H1 (cell line): ENCODE data around the gene AKIRIN1. TPM values are rescaled to one million over a fixed set of nuclear protein-coding genes. Genes with fewer than 3 reads are reported as not detected.

Experiments
- EP300 ChIP-seq, 2 experiments: IDR thresholded peaks; 1 replicate in 1 of 2; 2 replicates in 1 of 2; pipeline ENCODE4 v1.6.1; 2011 to 2012; ENCODE audit warnings: low read depth in 2 of 2, low read length in 2 of 2, mild to moderate bottlenecking in 2 of 2, borderline replicate concordance in 1 of 2, inconsistent platforms in 1 of 2, moderate library complexity in 1 of 2
- NRF1 ChIP-seq: IDR thresholded peaks from 2 replicates; pipeline ENCODE4 v1.6.1; 2011; ENCODE audit warnings: mild to moderate bottlenecking, low read depth, low read length, improper control_type of control experiment
- SIRT6 ChIP-seq: IDR thresholded peaks from one replicate; pipeline ENCODE4 v1.7.1; 2012; ENCODE audit warnings: low read length, inconsistent platforms
- ZNF274 ChIP-seq: IDR thresholded peaks from 2 replicates; pipeline ENCODE4 v1.7.0; 2012; ENCODE audit warnings: low read length, borderline replicate concordance; ENCODE audit errors: extremely low read depth
- polyA plus RNA-seq, 7 experiments: library from polyadenylated mRNA; depleted of rRNA in 3 of 7; stranded (reverse) in 5 of 7; unstranded in 2 of 7; fragments of >200 nt in 5 of 7; fragments of 200-250 nt in 2 of 7; gene quantifications; 1 replicate in 5 of 7; 2 replicates in 1 of 7; 4 replicates in 1 of 7; pipeline versions ENCODE4 v1.2.1 to v1.2.3, GENCODE V29; 2011 to 2013; ENCODE audit warnings: missing spikeins in 2 of 7, mixed read lengths in 2 of 7
- total RNA-seq: library from RNA; stranded (reverse); fragmentation: NEBNext Ultra II Directional; extraction: Animal tissue kit (Norgen Biotek cat#: 25700); gene quantifications from 2 replicates; pipeline ENCODE4 v1.2.1, GENCODE V29; 2021
- TF ChIP-seq, protein P1 (sequence below): fragments of 300-600 bp; sonication (generic); IDR thresholded peaks from 2 replicates; pipeline ENCODE4 v1.7.1; 2012; ENCODE audit warnings: low read length, moderate library complexity, mild to moderate bottlenecking, inconsistent platforms; ENCODE audit not compliant: insufficient replicate concordance
- TF ChIP-seq, protein P2 (sequence below), 3 experiments: IDR thresholded peaks; 1 replicate in 2 of 3; 2 replicates in 1 of 3; pipeline versions ENCODE4 v1.5.1 to v1.6.1; 2011; ENCODE audit warnings: low read length in 3 of 3, mild to moderate bottlenecking in 3 of 3, inconsistent platforms in 2 of 3, low read depth in 1 of 3, moderate library complexity in 1 of 3; ENCODE audit not compliant: insufficient read depth in 1 of 3; ENCODE audit errors: control extremely low read depth in 1 of 3

AKIRIN1 gene
- total and polyA plus RNA-seq, 2 of the 8 experiments (the other 6 are each of a cell fraction or from before 2014, with no cell fraction given) = 148 to 236 TPM

DNA sequence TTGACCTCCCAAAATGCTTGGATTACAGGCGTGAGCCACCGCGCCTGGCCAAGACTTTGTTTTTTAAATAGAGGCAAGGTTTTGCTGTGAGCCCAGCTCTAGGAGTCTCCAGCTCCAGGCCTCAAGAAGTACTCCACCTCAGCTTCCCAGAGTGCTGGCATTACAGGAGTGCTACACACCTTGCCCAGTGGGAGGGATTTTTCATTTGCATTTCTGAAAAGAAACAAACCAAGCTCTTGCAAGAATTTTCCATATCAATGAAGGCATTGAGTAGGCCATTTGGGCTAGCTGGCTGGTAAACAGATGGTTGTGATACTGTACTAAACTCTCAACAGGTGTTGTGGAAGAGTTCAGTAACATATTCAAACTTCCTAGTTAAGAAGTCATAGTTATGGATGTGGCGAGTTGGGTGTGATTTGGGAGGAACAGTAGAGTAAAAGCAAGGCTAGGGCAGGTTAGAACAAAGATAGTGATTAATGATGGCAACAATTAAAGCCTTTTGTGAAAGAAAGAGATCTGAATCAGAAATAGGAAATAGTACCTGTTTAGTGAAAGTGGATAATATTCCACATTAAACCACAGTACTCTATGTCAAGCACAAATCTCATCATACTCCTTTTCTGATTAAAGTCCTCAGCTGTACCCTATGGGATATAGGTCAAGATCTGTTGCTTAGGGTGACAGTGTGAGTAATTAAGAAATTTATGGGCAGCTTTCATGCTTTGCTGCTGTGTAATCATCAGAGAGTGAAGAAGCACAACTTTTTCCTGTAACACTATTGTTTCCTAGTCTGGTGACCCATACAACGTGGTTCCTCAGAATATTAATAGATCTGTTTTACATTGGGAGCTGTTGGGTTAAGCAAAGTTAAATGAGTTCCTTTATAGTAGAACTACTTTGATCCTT lies 10.7 kb downstream of the AKIRIN1 start (continued):
- TF ChIP-seq, protein P1, sequence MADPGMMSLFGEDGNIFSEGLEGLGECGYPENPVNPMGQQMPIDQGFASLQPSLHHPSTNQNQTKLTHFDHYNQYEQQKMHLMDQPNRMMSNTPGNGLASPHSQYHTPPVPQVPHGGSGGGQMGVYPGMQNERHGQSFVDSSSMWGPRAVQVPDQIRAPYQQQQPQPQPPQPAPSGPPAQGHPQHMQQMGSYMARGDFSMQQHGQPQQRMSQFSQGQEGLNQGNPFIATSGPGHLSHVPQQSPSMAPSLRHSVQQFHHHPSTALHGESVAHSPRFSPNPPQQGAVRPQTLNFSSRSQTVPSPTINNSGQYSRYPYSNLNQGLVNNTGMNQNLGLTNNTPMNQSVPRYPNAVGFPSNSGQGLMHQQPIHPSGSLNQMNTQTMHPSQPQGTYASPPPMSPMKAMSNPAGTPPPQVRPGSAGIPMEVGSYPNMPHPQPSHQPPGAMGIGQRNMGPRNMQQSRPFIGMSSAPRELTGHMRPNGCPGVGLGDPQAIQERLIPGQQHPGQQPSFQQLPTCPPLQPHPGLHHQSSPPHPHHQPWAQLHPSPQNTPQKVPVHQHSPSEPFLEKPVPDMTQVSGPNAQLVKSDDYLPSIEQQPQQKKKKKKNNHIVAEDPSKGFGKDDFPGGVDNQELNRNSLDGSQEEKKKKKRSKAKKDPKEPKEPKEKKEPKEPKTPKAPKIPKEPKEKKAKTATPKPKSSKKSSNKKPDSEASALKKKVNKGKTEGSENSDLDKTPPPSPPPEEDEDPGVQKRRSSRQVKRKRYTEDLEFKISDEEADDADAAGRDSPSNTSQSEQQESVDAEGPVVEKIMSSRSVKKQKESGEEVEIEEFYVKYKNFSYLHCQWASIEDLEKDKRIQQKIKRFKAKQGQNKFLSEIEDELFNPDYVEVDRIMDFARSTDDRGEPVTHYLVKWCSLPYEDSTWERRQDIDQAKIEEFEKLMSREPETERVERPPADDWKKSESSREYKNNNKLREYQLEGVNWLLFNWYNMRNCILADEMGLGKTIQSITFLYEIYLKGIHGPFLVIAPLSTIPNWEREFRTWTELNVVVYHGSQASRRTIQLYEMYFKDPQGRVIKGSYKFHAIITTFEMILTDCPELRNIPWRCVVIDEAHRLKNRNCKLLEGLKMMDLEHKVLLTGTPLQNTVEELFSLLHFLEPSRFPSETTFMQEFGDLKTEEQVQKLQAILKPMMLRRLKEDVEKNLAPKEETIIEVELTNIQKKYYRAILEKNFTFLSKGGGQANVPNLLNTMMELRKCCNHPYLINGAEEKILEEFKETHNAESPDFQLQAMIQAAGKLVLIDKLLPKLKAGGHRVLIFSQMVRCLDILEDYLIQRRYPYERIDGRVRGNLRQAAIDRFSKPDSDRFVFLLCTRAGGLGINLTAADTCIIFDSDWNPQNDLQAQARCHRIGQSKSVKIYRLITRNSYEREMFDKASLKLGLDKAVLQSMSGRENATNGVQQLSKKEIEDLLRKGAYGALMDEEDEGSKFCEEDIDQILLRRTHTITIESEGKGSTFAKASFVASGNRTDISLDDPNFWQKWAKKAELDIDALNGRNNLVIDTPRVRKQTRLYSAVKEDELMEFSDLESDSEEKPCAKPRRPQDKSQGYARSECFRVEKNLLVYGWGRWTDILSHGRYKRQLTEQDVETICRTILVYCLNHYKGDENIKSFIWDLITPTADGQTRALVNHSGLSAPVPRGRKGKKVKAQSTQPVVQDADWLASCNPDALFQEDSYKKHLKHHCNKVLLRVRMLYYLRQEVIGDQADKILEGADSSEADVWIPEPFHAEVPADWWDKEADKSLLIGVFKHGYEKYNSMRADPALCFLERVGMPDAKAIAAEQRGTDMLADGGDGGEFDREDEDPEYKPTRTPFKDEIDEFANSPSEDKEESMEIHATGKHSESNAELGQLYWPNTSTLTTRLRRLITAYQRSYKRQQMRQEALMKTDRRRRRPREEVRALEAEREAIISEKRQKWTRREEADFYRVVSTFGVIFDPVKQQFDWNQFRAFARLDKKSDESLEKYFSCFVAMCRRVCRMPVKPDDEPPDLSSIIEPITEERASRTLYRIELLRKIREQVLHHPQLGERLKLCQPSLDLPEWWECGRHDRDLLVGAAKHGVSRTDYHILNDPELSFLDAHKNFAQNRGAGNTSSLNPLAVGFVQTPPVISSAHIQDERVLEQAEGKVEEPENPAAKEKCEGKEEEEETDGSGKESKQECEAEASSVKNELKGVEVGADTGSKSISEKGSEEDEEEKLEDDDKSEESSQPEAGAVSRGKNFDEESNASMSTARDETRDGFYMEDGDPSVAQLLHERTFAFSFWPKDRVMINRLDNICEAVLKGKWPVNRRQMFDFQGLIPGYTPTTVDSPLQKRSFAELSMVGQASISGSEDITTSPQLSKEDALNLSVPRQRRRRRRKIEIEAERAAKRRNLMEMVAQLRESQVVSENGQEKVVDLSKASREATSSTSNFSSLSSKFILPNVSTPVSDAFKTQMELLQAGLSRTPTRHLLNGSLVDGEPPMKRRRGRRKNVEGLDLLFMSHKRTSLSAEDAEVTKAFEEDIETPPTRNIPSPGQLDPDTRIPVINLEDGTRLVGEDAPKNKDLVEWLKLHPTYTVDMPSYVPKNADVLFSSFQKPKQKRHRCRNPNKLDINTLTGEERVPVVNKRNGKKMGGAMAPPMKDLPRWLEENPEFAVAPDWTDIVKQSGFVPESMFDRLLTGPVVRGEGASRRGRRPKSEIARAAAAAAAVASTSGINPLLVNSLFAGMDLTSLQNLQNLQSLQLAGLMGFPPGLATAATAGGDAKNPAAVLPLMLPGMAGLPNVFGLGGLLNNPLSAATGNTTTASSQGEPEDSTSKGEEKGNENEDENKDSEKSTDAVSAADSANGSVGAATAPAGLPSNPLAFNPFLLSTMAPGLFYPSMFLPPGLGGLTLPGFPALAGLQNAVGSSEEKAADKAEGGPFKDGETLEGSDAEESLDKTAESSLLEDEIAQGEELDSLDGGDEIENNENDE = no peak
- no peak for TF ChIP-seq SIRT6
- no peak for TF ChIP-seq NRF1
- TF ChIP-seq, protein P2, sequence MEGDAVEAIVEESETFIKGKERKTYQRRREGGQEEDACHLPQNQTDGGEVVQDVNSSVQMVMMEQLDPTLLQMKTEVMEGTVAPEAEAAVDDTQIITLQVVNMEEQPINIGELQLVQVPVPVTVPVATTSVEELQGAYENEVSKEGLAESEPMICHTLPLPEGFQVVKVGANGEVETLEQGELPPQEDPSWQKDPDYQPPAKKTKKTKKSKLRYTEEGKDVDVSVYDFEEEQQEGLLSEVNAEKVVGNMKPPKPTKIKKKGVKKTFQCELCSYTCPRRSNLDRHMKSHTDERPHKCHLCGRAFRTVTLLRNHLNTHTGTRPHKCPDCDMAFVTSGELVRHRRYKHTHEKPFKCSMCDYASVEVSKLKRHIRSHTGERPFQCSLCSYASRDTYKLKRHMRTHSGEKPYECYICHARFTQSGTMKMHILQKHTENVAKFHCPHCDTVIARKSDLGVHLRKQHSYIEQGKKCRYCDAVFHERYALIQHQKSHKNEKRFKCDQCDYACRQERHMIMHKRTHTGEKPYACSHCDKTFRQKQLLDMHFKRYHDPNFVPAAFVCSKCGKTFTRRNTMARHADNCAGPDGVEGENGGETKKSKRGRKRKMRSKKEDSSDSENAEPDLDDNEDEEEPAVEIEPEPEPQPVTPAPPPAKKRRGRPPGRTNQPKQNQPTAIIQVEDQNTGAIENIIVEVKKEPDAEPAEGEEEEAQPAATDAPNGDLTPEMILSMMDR (IDR thresholded peaks at IDR 0.05; ENCODE audit: control extremely low read depth in 1 of 3, insufficient read depth in 1 of 3, low read depth in 1 of 3, low read length in 3 of 3) = no peak
- peak in 1 of 2 experiments; percentile 66; a peak in 1 of 3 replicates for TF ChIP-seq EP300 (IDR thresholded peaks at IDR 0.05; ENCODE audit: borderline replicate concordance in 1 of 2, low read depth in 2 of 2, low read length in 2 of 2)
- TF ChIP-seq ZNF274 = no peak
